HEK293 (cell line): ENCODE results near the gene CNIH3.

ENCODE experiments used
- KLF9 ChIP-seq: fragments of 450-650 bp; formaldehyde crosslinking; IDR thresholded peaks from 2 replicates; pipeline ENCODE4 v1.5.1; 2016; ENCODE audit warnings: missing biosample characterization, missing genetic modification characterization, low read depth
- ZNF133 ChIP-seq: fragments of 450-650 bp; formaldehyde crosslinking; IDR thresholded peaks from 2 replicates; pipeline ENCODE4 v1.5.1; 2016; ENCODE audit warnings: missing biosample characterization, missing genetic modification characterization
- ZNF248 ChIP-seq: fragments of 450-650 bp; formaldehyde crosslinking; IDR thresholded peaks from 2 replicates; pipeline ENCODE4 v1.5.1; 2017; ENCODE audit warnings: missing biosample characterization, missing genetic modification characterization
- ZNF274 ChIP-seq, 2 experiments: fragments of 200-500 bp in 1 of 2; fragments of 450-650 bp in 1 of 2; sonication (Bioruptor generic) in 1 of 2; formaldehyde crosslinking in 1 of 2; IDR thresholded peaks; 2 replicates each; pipeline versions ENCODE4 v1.5.1 to v1.6.1; 2014 to 2016; ENCODE audit warnings: borderline replicate concordance in 1 of 2, inconsistent platforms in 1 of 2, low read length in 1 of 2, missing biosample characterization in 1 of 2, missing genetic modification characterization in 1 of 2
- ZNF48 ChIP-seq: fragments of 450-650 bp; formaldehyde crosslinking; IDR thresholded peaks from 2 replicates; pipeline ENCODE4 v1.5.1; 2016; ENCODE audit warnings: missing biosample characterization, missing genetic modification characterization
- TF ChIP-seq, protein P1 (sequence below): fragments of 450-650 bp; formaldehyde crosslinking; IDR thresholded peaks from 2 replicates; pipeline ENCODE4 v1.5.1; 2016; ENCODE audit warnings: missing biosample characterization, missing genetic modification characterization

DNA sequence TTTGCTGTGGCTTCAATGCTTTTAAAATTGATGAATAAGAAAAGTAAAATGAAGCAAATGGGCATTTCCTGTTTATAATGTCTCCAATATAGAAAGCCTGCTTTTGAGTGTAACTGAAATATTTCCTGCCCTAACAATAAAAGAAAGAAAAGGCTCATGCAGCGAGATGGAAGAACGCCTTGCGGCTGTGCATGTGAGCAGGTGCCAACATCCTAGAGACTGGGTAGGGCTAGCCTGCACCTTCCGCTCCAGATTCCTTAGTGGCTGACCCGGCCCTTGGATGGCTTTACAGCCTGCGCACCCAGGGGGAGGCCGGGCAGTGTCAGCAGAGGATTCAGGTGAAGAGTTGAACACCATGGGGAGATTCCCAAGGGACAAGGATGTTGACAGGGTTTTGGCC lies 21.8 kb downstream of the CNIH3 start:
- no peak for TF ChIP-seq ZNF48 (tag by site-specific recombination)
- TF ChIP-seq, protein P1, sequence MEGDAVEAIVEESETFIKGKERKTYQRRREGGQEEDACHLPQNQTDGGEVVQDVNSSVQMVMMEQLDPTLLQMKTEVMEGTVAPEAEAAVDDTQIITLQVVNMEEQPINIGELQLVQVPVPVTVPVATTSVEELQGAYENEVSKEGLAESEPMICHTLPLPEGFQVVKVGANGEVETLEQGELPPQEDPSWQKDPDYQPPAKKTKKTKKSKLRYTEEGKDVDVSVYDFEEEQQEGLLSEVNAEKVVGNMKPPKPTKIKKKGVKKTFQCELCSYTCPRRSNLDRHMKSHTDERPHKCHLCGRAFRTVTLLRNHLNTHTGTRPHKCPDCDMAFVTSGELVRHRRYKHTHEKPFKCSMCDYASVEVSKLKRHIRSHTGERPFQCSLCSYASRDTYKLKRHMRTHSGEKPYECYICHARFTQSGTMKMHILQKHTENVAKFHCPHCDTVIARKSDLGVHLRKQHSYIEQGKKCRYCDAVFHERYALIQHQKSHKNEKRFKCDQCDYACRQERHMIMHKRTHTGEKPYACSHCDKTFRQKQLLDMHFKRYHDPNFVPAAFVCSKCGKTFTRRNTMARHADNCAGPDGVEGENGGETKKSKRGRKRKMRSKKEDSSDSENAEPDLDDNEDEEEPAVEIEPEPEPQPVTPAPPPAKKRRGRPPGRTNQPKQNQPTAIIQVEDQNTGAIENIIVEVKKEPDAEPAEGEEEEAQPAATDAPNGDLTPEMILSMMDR (tag by site-specific recombination): no peak
- no peak for TF ChIP-seq KLF9 (tag by site-specific recombination)
- no peak for TF ChIP-seq ZNF133 (tag by site-specific recombination)
- no peak for TF ChIP-seq ZNF248 (tag by site-specific recombination)
- TF ChIP-seq ZNF274 (IDR thresholded peaks at IDR 0.05; ENCODE audit: low read length): no peak
- no peak for TF ChIP-seq ZNF274 (tag by site-specific recombination; IDR thresholded peaks at IDR 0.05; ENCODE audit: borderline replicate concordance)
